ENCODE data around the gene CD300LB. TPM values are rescaled to one million over a fixed set of nuclear protein-coding genes. Genes with fewer than 3 reads are reported as not detected.

Gene CD300LB
- total RNA-seq, 1 experiment from 2014 or later = not detected

DNA sequence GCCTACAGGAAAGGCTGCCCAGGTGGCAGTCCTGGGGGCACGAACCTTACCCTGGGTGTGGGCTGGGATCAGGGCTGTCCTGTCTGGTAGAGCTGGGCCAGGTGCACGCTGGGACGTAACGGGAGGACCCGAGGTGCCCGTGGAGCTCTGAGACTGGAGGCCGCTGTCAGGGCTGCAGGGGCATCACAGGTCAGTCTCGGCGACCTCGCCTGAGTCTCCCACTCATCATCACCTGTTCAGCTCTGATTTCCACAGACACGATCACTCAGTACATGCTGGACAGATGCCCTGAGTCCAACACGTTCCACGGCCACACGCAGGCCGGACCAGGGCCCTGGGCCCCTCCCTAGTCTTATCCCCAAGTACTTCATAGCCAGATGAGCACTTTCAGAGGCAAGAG, 19.3 kb upstream of the CD300LB start:
- Histone ChIP-seq H3K36me3 (ENCODE audit: insufficient read depth, low read length, poor library complexity, severe bottlenecking) (no peaks in the 10 kb centered on the region), H3K27ac (ENCODE audit: low read depth, low read length, poor library complexity, severe bottlenecking) (no peak overlapping the region), H3K4me1 (ENCODE audit: insufficient read depth, low read length, poor library complexity, severe bottlenecking) (no peaks in the 10 kb centered on the region), H3K9me3 (ENCODE audit: low read depth, low read length, poor library complexity, severe bottlenecking) (no peaks in the 10 kb centered on the region), H3K27me3 (replicated peaks; ENCODE audit: insufficient read depth, low read depth, low read length, poor library complexity) (peaks cover 7% of the 10 kb centered on the region), H3K4me3 (ENCODE audit: low read depth, low read length, poor library complexity, severe bottlenecking) (no peak overlapping the region)
- TF ChIP-seq, protein P1, sequence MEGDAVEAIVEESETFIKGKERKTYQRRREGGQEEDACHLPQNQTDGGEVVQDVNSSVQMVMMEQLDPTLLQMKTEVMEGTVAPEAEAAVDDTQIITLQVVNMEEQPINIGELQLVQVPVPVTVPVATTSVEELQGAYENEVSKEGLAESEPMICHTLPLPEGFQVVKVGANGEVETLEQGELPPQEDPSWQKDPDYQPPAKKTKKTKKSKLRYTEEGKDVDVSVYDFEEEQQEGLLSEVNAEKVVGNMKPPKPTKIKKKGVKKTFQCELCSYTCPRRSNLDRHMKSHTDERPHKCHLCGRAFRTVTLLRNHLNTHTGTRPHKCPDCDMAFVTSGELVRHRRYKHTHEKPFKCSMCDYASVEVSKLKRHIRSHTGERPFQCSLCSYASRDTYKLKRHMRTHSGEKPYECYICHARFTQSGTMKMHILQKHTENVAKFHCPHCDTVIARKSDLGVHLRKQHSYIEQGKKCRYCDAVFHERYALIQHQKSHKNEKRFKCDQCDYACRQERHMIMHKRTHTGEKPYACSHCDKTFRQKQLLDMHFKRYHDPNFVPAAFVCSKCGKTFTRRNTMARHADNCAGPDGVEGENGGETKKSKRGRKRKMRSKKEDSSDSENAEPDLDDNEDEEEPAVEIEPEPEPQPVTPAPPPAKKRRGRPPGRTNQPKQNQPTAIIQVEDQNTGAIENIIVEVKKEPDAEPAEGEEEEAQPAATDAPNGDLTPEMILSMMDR (conservative IDR thresholded peaks at IDR 0.05; ENCODE audit: low read depth, low read length) = no peak
- no peak for TF ChIP-seq EZH2 (IDR thresholded peaks at IDR 0.05; ENCODE audit: borderline replicate concordance, low read depth, low read length, poor library complexity, severe bottlenecking)
- ChIA-PET POLR2A (ENCODE audit: low non-redundant PET) (no interaction called here), CTCF (no interaction called here)
- intact Hi-C loops (cut with micrococcal nuclease; ENCODE audit: unreplicated experiment) = no loop called here
- BruUV-seq (replicated peaks) = no TSS peak
- DNase-seq (ENCODE audit: low spot score) = no peak

DNA sequence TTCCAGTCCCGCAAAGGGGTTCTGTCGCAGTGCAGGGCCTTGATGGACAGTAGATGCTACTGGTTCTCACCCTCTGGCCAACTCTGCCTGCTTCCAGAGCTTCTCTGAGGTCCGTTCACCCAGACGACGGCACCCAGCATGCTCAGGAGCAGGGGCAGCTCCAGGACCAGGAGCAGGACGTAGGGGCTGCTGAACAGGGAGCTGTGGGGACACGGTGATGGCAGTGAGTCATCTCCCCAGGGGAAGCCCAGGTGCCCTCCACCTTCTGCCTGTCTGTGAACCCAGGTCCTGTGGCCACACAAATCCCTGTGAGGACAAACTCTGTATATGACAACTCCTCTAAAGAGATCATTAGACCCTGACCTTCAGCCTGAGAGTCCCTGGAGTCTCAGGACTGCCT, 18.1 kb upstream of the CD300LB start:
- Histone ChIP-seq H3K27me3 (replicated peaks; ENCODE audit: insufficient read depth, low read depth, low read length, poor library complexity) (peaks cover 7% of the 10 kb centered on the region), H3K4me1 (ENCODE audit: insufficient read depth, low read length, poor library complexity, severe bottlenecking) (no peaks in the 10 kb centered on the region), H3K27ac (ENCODE audit: low read depth, low read length, poor library complexity, severe bottlenecking) (no peak overlapping the region), H3K9me3 (ENCODE audit: low read depth, low read length, poor library complexity, severe bottlenecking) (no peaks in the 10 kb centered on the region), H3K36me3 (ENCODE audit: insufficient read depth, low read length, poor library complexity, severe bottlenecking) (no peaks in the 10 kb centered on the region), H3K4me3 (ENCODE audit: low read depth, low read length, poor library complexity, severe bottlenecking) (no peak overlapping the region)
- no peak for DNase-seq (ENCODE audit: low spot score)
- intact Hi-C loops (cut with micrococcal nuclease; ENCODE audit: unreplicated experiment) = no loop called here
- no TSS peak for BruUV-seq (replicated peaks)
- TF ChIP-seq, protein P1 (conservative IDR thresholded peaks at IDR 0.05; ENCODE audit: low read depth, low read length) = no peak
- no peak for TF ChIP-seq EZH2 (IDR thresholded peaks at IDR 0.05; ENCODE audit: borderline replicate concordance, low read depth, low read length, poor library complexity, severe bottlenecking)
- CTCF ChIA-PET = no interaction called here
- POLR2A ChIA-PET (ENCODE audit: low non-redundant PET) = no interaction called here

DNA sequence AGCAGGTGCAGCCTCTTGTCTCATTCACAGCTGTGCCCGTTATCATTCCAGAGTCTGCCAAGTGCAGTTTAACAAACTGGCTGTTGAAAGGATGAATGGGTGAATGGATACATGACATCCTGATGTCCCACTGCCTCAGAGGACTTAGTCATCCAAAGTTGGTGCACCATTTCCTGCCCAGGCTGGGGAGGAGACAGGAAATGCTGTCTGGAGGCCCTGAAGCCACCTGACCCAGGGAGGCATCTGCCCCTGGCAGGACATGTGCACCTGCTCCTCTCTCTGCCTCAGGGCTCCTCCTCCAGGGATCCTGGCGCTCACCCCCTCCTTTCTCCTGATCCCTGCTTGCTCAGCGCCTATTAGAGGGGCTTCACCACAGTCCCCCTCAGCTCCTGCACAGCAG, 16.5 kb upstream of the CD300LB start:
- H3K4me3 ChIP-seq (ENCODE audit: low read depth, low read length, poor library complexity, severe bottlenecking) = no peak overlapping the region
- DNase-seq (ENCODE audit: low spot score) = no peak
- H3K27me3 ChIP-seq (replicated peaks; ENCODE audit: insufficient read depth, low read depth, low read length, poor library complexity) = no peaks in the 10 kb centered on the region
- ChIA-PET CTCF (no interaction called here), POLR2A (ENCODE audit: low non-redundant PET) (no interaction called here)
- intact Hi-C loops (cut with micrococcal nuclease; ENCODE audit: unreplicated experiment) = no loop called here
- TF ChIP-seq, protein P1 (conservative IDR thresholded peaks at IDR 0.05; ENCODE audit: low read depth, low read length) = no peak
- BruUV-seq (replicated peaks) = no TSS peak
- H3K27ac ChIP-seq (ENCODE audit: low read depth, low read length, poor library complexity, severe bottlenecking) = no peak overlapping the region
- H3K4me1 ChIP-seq (ENCODE audit: insufficient read depth, low read length, poor library complexity, severe bottlenecking) = no peaks in the 10 kb centered on the region
- H3K36me3 ChIP-seq (ENCODE audit: insufficient read depth, low read length, poor library complexity, severe bottlenecking) = no peaks in the 10 kb centered on the region
- H3K9me3 ChIP-seq (ENCODE audit: low read depth, low read length, poor library complexity, severe bottlenecking) = no peaks in the 10 kb centered on the region

Measured in A673 (cell line).